ENCODE data around the gene LHFPL6. TPM values are rescaled to one million over a fixed set of nuclear protein-coding genes. Genes with fewer than 3 reads are reported as not detected.

The LHFPL6 gene
- total RNA-seq, 1 donor from 2014 or later: 174 TPM

DNA sequence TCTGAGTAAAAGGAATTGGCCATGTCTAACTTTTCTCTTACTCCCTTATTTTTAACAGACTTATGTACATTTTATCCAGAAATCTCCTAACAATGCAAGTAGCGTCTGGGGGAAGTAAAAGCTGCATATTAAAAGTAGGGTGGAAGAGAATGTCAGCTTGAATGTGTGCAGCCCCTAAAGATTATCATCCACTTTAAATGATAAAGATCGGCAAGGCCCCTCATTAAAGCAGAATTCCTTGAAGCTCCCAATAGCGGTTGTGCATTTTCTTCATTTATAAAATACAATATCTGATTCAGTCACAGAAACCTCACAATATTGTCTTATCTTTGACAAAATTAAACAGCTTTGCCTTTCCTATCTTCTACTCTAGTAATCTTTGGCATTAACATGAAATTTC, 184.6 kb downstream of the LHFPL6 start:
- H3K4me3 Mint-ChIP-seq (ENCODE audit: unreplicated experiment): no peak overlapping the region
- no peak for DNase-seq (ENCODE audit: extremely low spot score, unreplicated experiment)
- H3K9me3 Mint-ChIP-seq (ENCODE audit: unreplicated experiment): no peaks in the 10 kb centered on the region
- TF ChIP-seq CTCF (IDR thresholded peaks at IDR 0.05): no peak
- no peaks in the 10 kb centered on the region for H3K27me3 Mint-ChIP-seq (ENCODE audit: unreplicated experiment)
- peak overlapping the region; percentile 96 for H3K27ac Mint-ChIP-seq (ENCODE audit: unreplicated experiment)
- peaks cover 55% of the 10 kb centered on the region for H3K4me1 Mint-ChIP-seq (ENCODE audit: unreplicated experiment)
- peaks cover 7% of the 10 kb centered on the region for H3K36me3 Mint-ChIP-seq (ENCODE audit: unreplicated experiment)

- peaks cover 58% of the 10 kb centered on the region for H3K4me1 Mint-ChIP-seq (ENCODE audit: unreplicated experiment)
- peak overlapping the region; percentile 96 for H3K27ac Mint-ChIP-seq (ENCODE audit: unreplicated experiment)
- peaks cover 9% of the 10 kb centered on the region for H3K36me3 Mint-ChIP-seq (ENCODE audit: unreplicated experiment)
- no peaks in the 10 kb centered on the region for H3K27me3 Mint-ChIP-seq (ENCODE audit: unreplicated experiment)
- no peak for DNase-seq (ENCODE audit: extremely low spot score, unreplicated experiment)
- H3K9me3 Mint-ChIP-seq (ENCODE audit: unreplicated experiment): no peaks in the 10 kb centered on the region
- peak overlapping the region; percentile 78 for H3K4me3 Mint-ChIP-seq (ENCODE audit: unreplicated experiment)
- no peak for TF ChIP-seq CTCF (IDR thresholded peaks at IDR 0.05)
Measured at GRCh38 chr13:39417643-39418042, 185.3 kb downstream of the LHFPL6 start.

GRCh38 chr13:39417131-39417530, 185.9 kb downstream of the LHFPL6 start:
- peak overlapping the region; percentile 96 for H3K27ac Mint-ChIP-seq (ENCODE audit: unreplicated experiment)
- H3K4me3 Mint-ChIP-seq (ENCODE audit: unreplicated experiment): peak overlapping the region; percentile 78
- H3K9me3 Mint-ChIP-seq (ENCODE audit: unreplicated experiment): no peaks in the 10 kb centered on the region
- peaks cover 9% of the 10 kb centered on the region for H3K36me3 Mint-ChIP-seq (ENCODE audit: unreplicated experiment)
- peak; percentile 38 for TF ChIP-seq CTCF (IDR thresholded peaks at IDR 0.05)
- peaks cover 61% of the 10 kb centered on the region for H3K4me1 Mint-ChIP-seq (ENCODE audit: unreplicated experiment)
- H3K27me3 Mint-ChIP-seq (ENCODE audit: unreplicated experiment): no peaks in the 10 kb centered on the region
- no peak for DNase-seq (ENCODE audit: extremely low spot score, unreplicated experiment)

GRCh38 chr13:39415008-39415802, 187.8 kb downstream of the LHFPL6 start:
- TF ChIP-seq CTCF (IDR thresholded peaks at IDR 0.05): peak; percentile 53
- H3K4me1 Mint-ChIP-seq (ENCODE audit: unreplicated experiment): peaks cover 78% of the 10 kb centered on the region
- no peaks in the 10 kb centered on the region for H3K27me3 Mint-ChIP-seq (ENCODE audit: unreplicated experiment)
- H3K4me3 Mint-ChIP-seq (ENCODE audit: unreplicated experiment): peak overlapping the region; percentile 7
- no peaks in the 10 kb centered on the region for H3K9me3 Mint-ChIP-seq (ENCODE audit: unreplicated experiment)
- peak overlapping the region; percentile 76 for H3K27ac Mint-ChIP-seq (ENCODE audit: unreplicated experiment)
- no peak for DNase-seq (ENCODE audit: extremely low spot score, unreplicated experiment)
- peaks cover 9% of the 10 kb centered on the region for H3K36me3 Mint-ChIP-seq (ENCODE audit: unreplicated experiment)

GRCh38 chr13:39414339-39414738, 188.7 kb downstream of the LHFPL6 start:
- no peak for TF ChIP-seq CTCF (IDR thresholded peaks at IDR 0.05)
- Mint-ChIP-seq H3K9me3 (ENCODE audit: unreplicated experiment) (no peaks in the 10 kb centered on the region), H3K27me3 (ENCODE audit: unreplicated experiment) (no peaks in the 10 kb centered on the region), H3K36me3 (ENCODE audit: unreplicated experiment) (peaks cover 8% of the 10 kb centered on the region), H3K27ac (ENCODE audit: unreplicated experiment) (peak overlapping the region; percentile 76), H3K4me3 (ENCODE audit: unreplicated experiment) (no peak overlapping the region), H3K4me1 (ENCODE audit: unreplicated experiment) (peaks cover 86% of the 10 kb centered on the region)
- no peak for DNase-seq (ENCODE audit: extremely low spot score, unreplicated experiment)

All from osteocyte (in vitro differentiated cells).